Osteocyte (in vitro differentiated cells): ENCODE data around the gene CDK1. TPM values are rescaled to one million over a fixed set of nuclear protein-coding genes. Genes with fewer than 3 reads are reported as not detected.

ENCODE experiments used
- DNase-seq: peaks from one replicate; pipeline ENCODE4 v3.0.0; 2021; ENCODE audit warnings: mixed read lengths; ENCODE audit not compliant: unreplicated experiment; ENCODE audit errors: extremely low spot score
- H3K27ac Mint-ChIP-seq: one replicate; pipeline ENCODE4 v1.8.0; 2021; ENCODE audit warnings: mild to moderate bottlenecking, mixed read lengths; ENCODE audit not compliant: unreplicated experiment
- H3K27me3 Mint-ChIP-seq: one replicate; pipeline ENCODE4 v1.8.0; 2021; ENCODE audit warnings: mixed read lengths; ENCODE audit not compliant: unreplicated experiment
- H3K36me3 Mint-ChIP-seq: one replicate; pipeline ENCODE4 v1.8.0; 2021; ENCODE audit warnings: mixed read lengths; ENCODE audit not compliant: unreplicated experiment
- H3K4me1 Mint-ChIP-seq: one replicate; pipeline ENCODE4 v1.8.0; 2021; ENCODE audit warnings: mixed read lengths; ENCODE audit not compliant: unreplicated experiment
- H3K4me3 Mint-ChIP-seq: one replicate; pipeline ENCODE4 v1.8.0; 2021; ENCODE audit warnings: mild to moderate bottlenecking, moderate library complexity, mixed read lengths; ENCODE audit not compliant: unreplicated experiment
- H3K9me3 Mint-ChIP-seq: one replicate; pipeline ENCODE4 v1.8.0; 2021; ENCODE audit warnings: mixed read lengths; ENCODE audit not compliant: unreplicated experiment
- total RNA-seq: library from RNA; stranded (reverse); gene quantifications from 2 replicates; pipeline ENCODE4 v1.2.1, GENCODE V29; 2021
- TF ChIP-seq, protein P1 (sequence below): fragments of 200-600 bp; sonication (generic); IDR thresholded peaks from 2 replicates; pipeline ENCODE4 v1.5.0; 2021; ENCODE audit warnings: antibody characterized with exemption, mild to moderate bottlenecking, moderate library complexity

The CDK1 gene
- total RNA-seq, 1 donor from 2014 or later: 13.1 TPM

DNA sequence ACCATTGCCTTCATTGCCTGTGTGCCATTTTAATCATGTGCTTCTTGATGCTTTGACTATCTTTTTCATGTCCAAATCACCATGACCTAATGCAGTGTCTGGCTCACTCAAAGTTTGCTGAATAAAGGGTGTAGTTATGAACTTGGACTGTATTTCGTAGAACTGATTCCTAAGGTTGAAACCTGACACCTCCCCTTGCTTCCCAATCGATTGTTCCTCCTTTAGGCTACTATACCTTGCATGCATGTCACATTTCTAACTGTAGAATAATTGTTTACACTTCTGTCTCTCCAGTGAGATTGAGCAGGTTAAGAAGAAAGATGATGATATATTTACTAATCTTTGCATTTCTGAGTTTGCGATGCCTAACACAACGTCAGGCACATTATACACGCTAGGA lies 41.0 kb upstream of the CDK1 start:
- DNase-seq: no peak
- Mint-ChIP-seq H3K27me3 (peaks cover 2% of the 10 kb centered on the region), H3K27ac (no peak overlapping the region), H3K9me3 (no peaks in the 10 kb centered on the region), H3K36me3 (no peaks in the 10 kb centered on the region), H3K4me3 (no peak overlapping the region), H3K4me1 (peaks cover 15% of the 10 kb centered on the region)
- TF ChIP-seq, protein P1, sequence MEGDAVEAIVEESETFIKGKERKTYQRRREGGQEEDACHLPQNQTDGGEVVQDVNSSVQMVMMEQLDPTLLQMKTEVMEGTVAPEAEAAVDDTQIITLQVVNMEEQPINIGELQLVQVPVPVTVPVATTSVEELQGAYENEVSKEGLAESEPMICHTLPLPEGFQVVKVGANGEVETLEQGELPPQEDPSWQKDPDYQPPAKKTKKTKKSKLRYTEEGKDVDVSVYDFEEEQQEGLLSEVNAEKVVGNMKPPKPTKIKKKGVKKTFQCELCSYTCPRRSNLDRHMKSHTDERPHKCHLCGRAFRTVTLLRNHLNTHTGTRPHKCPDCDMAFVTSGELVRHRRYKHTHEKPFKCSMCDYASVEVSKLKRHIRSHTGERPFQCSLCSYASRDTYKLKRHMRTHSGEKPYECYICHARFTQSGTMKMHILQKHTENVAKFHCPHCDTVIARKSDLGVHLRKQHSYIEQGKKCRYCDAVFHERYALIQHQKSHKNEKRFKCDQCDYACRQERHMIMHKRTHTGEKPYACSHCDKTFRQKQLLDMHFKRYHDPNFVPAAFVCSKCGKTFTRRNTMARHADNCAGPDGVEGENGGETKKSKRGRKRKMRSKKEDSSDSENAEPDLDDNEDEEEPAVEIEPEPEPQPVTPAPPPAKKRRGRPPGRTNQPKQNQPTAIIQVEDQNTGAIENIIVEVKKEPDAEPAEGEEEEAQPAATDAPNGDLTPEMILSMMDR: no peak

DNA sequence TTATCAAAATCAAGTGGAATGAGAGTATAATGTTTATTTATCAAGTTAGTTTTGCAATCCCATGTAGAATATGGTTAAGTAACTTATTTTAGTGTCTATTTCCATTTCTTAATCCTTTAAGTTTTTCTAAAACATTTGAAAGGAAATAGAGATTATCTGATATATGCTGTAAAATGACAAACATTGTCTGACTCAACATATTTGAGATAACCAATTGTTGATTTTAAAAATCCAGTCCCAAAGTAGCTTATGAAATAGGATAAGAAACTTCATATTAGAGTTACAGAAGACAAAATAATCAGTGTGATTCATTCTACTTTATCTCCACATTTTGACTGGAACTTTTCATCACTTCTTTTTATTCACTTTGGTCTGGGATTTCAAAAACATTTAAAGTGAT lies 38.7 kb upstream of the CDK1 start:
- H3K27me3 Mint-ChIP-seq: peaks cover 2% of the 10 kb centered on the region
- H3K36me3 Mint-ChIP-seq: no peaks in the 10 kb centered on the region
- TF ChIP-seq, protein P1: no peak
- H3K4me3 Mint-ChIP-seq: no peak overlapping the region
- H3K27ac Mint-ChIP-seq: no peak overlapping the region
- no peak for DNase-seq
- no peaks in the 10 kb centered on the region for H3K9me3 Mint-ChIP-seq
- peaks cover 9% of the 10 kb centered on the region for H3K4me1 Mint-ChIP-seq

DNA sequence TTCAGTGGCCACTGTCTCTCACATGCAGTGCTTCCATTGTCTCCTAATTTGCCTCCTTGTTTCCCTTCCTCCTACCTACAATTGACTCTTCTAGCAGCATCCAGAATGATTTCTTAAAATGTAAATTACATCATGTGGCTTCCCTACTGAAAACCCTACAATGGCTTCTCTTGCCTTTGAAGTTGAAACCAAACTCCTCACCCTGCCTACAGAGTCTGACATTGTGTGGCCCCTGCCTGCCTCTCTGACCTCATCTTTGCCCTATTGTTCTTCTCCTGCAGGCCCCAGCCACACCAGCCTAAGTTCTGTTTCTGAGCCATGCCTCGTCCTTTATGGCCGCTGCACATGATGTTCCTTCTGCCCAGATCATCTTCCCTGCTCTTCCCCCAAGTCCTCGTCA lies 35.8 kb upstream of the CDK1 start:
- TF ChIP-seq, protein P1: no peak
- no peak for DNase-seq

DNA sequence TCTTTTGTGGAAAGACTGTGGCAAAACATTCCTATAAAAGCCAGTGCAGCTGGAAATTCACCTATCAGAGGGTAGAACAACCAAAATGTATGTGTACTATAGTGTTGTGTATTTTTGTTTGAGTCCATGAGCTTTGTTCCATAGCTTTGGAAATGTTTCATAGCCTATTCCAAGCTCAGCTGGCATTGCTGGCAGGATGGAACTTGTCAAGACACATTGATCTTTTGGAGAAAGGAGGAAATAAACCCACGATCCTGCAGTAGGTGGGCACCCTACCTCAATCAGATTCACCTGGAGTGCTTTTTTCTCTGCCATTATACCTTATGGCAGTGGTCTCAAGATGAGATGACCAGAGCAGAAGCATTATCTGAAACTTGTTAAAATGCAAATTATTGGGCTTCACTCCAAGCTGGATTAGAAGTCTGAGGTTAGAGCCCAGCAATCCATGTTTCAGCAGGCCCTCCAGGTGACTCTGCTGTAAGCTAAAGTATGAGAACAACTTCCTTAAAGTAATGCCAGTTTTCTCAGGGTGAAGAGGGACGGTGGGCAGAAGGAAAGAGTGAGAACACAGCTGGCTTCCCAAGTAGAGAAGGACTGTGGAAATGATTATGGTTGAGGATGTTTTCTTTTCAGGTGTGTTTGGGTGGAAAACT lies 30.3 kb upstream of the CDK1 start:
- Mint-ChIP-seq H3K27ac (no peak overlapping the region), H3K4me1 (no peaks in the 10 kb centered on the region), H3K9me3 (peaks cover 4% of the 10 kb centered on the region), H3K27me3 (no peaks in the 10 kb centered on the region), H3K4me3 (no peak overlapping the region), H3K36me3 (no peaks in the 10 kb centered on the region)
- TF ChIP-seq, protein P1: no peak
- DNase-seq: no peak

More for the DNA sequence above, 35.8 kb upstream of the CDK1 start:
- Mint-ChIP-seq H3K36me3 (no peaks in the 10 kb centered on the region), H3K4me1 (peaks cover 9% of the 10 kb centered on the region), H3K27me3 (no peaks in the 10 kb centered on the region), H3K9me3 (no peaks in the 10 kb centered on the region), H3K27ac (no peak overlapping the region), H3K4me3 (no peak overlapping the region)

DNA sequence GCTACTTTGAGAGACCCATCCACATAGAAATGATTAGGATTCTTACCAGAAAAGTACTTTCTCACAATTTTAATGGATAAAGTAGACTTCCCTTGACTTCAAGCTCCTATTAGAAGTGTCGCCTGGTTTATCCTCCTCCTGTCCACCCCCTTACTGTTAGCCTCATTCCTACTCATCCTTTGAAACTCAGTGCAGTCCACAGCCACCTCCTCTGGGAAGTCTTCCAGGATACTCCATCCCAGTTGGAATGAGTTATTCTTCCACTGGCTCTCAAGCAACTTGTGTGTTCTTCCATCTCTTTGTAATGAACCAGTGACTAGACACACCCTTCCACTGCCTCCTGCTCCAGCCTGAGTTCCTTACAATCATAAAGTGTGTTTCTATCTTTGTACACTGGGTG lies 25.1 kb upstream of the CDK1 start:
- DNase-seq: no peak

More for the DNA sequence above, 25.1 kb upstream of the CDK1 start:
- no peak overlapping the region for H3K27ac Mint-ChIP-seq
- H3K9me3 Mint-ChIP-seq: peaks cover 4% of the 10 kb centered on the region
- TF ChIP-seq, protein P1: no peak
- H3K4me3 Mint-ChIP-seq: no peak overlapping the region
- peaks cover 12% of the 10 kb centered on the region for H3K4me1 Mint-ChIP-seq
- no peaks in the 10 kb centered on the region for H3K36me3 Mint-ChIP-seq
- no peaks in the 10 kb centered on the region for H3K27me3 Mint-ChIP-seq
